A673 (cell line): ENCODE data around the gene NFATC2. TPM values are rescaled to one million over a fixed set of nuclear protein-coding genes. Genes with fewer than 3 reads are reported as not detected.

Source experiments
- BruUV-seq: library from RNA; stranded (reverse); fragments of 400-500 nt; replicated peaks from 2 replicates; lab custom pipeline; 2021; lab: Mats Ljungman, UMichigan
- CTCF ChIA-PET: fragments of 300-600 bp; sonication (Branson Sonifier 250); formaldehyde crosslinking; loops from one replicate; lab custom pipeline; 2022; ENCODE audit warnings: antibody characterized with exemption; lab: Charles Lee
- POLR2A ChIA-PET: fragments of 300-600 bp; sonication (Branson Sonifier 250); formaldehyde crosslinking; loops from one replicate; lab custom pipeline; 2022; ENCODE audit warnings: antibody characterized with exemption; ENCODE audit not compliant: low non-redundant PET; lab: Charles Lee
- DNase-seq: peaks from one replicate; pipeline ENCODE4 v3.0.0-alpha.2; 2015; ENCODE audit warnings: low spot score
- H3K27ac ChIP-seq: fragments of 200-600 bp; sonication (generic); 2 replicates; pipeline ENCODE4 v1.5.1; 2016; ENCODE audit warnings: mixed run types, low read depth, mild to moderate bottlenecking, mixed read lengths, antibody characterized with exemption, low read length; ENCODE audit not compliant: poor library complexity, severe bottlenecking
- H3K27me3 ChIP-seq: fragments of 200-600 bp; sonication (generic); replicated peaks from 2 replicates; pipeline ENCODE4 v1.6.1; 2017; ENCODE audit warnings: mixed run types, low read depth, mild to moderate bottlenecking, mixed read lengths, antibody characterized with exemption, low read length; ENCODE audit not compliant: insufficient read depth, poor library complexity
- H3K36me3 ChIP-seq: fragments of 200-600 bp; sonication (generic); 2 replicates; pipeline ENCODE4 v1.6.1; 2016; ENCODE audit warnings: mixed run types, mild to moderate bottlenecking, mixed read lengths, antibody characterized with exemption, low read length; ENCODE audit not compliant: insufficient read depth, poor library complexity, severe bottlenecking
- H3K4me1 ChIP-seq: fragments of 200-600 bp; sonication (generic); 2 replicates; pipeline ENCODE4 v1.6.1; 2017; ENCODE audit warnings: mixed run types, mild to moderate bottlenecking, mixed read lengths, antibody characterized with exemption, low read length; ENCODE audit not compliant: insufficient read depth, poor library complexity, severe bottlenecking
- H3K4me3 ChIP-seq: fragments of 200-600 bp; sonication (generic); 2 replicates; pipeline ENCODE4 v1.5.1; 2016; ENCODE audit warnings: low read depth, mixed run types, mild to moderate bottlenecking, mixed read lengths, low read length; ENCODE audit not compliant: poor library complexity, severe bottlenecking
- H3K9me3 ChIP-seq: fragments of 200-600 bp; sonication (generic); 2 replicates; pipeline ENCODE4 v1.6.1; 2016; ENCODE audit warnings: mixed run types, low read depth, mild to moderate bottlenecking, mixed read lengths, antibody characterized with exemption, low read length; ENCODE audit not compliant: poor library complexity, severe bottlenecking
- CTCF ChIP-seq: fragments of 300-800, 200-600 bp; sonication (generic); conservative IDR thresholded peaks from 2 replicates; pipeline ENCODE4 v1.5.1; 2017; ENCODE audit warnings: low read depth, mild to moderate bottlenecking, antibody characterized with exemption, low read length, moderate library complexity, mixed read lengths
- EZH2 ChIP-seq: fragments of 200-600 bp; sonication (generic); IDR thresholded peaks from 2 replicates; pipeline ENCODE4 v1.6.1; 2017; ENCODE audit warnings: borderline replicate concordance, low read depth, mild to moderate bottlenecking, mixed read lengths, antibody characterized with exemption, low read length; ENCODE audit not compliant: poor library complexity, severe bottlenecking
- intact Hi-C: fragments of 100-400 bp; cut with micrococcal nuclease; formaldehyde crosslinking; loops from one replicate; pipeline ENCODE4 v1.10.0; 2022; ENCODE audit not compliant: unreplicated experiment
- total RNA-seq: library from RNA; stranded (reverse); gene quantifications from 2 replicates; pipeline ENCODE4 v1.2.3, GENCODE V29; 2021

NFATC2 gene
- total RNA-seq, 1 experiment from 2014 or later = 0.64 TPM

GRCh38 chr20:51488331-51488730, 54.2 kb downstream of the NFATC2 start:
- intact Hi-C loops = no loop called here
- no TSS peak for BruUV-seq
- DNase-seq = no peak
- CTCF ChIA-PET = no interaction called here
- Histone ChIP-seq H3K4me3 (no peak overlapping the region), H3K4me1 (peaks cover 47% of the 10 kb centered on the region), H3K27ac (no peak overlapping the region), H3K9me3 (no peaks in the 10 kb centered on the region), H3K27me3 (no peaks in the 10 kb centered on the region), H3K36me3 (no peaks in the 10 kb centered on the region)
- TF ChIP-seq EZH2 = no peak
- TF ChIP-seq CTCF = no peak
- POLR2A ChIA-PET = no interaction called here

GRCh38 chr20:51487565-51488268, 54.8 kb downstream of the NFATC2 start:
- peak; percentile 65 for DNase-seq
- TF ChIP-seq CTCF = no peak
- TF ChIP-seq EZH2 = no peak
- POLR2A ChIA-PET = no interaction called here

GRCh38 chr20:51487076-51487475, 55.4 kb downstream of the NFATC2 start:
- intact Hi-C loops = no loop called here
- BruUV-seq = no TSS peak
- DNase-seq = no peak
- POLR2A ChIA-PET = no interaction called here
- Histone ChIP-seq H3K4me3 (no peak overlapping the region), H3K9me3 (no peaks in the 10 kb centered on the region), H3K27me3 (no peaks in the 10 kb centered on the region), H3K36me3 (no peaks in the 10 kb centered on the region), H3K27ac (no peak overlapping the region), H3K4me1 (peaks cover 35% of the 10 kb centered on the region)
- TF ChIP-seq EZH2 = no peak
- TF ChIP-seq CTCF = no peak
- CTCF ChIA-PET = no interaction called here

More at GRCh38 chr20:51487565-51488268, 54.8 kb downstream of the NFATC2 start:
- no peaks in the 10 kb centered on the region for H3K9me3 ChIP-seq
- CTCF ChIA-PET = no interaction called here
- no TSS peak for BruUV-seq
- peaks cover 41% of the 10 kb centered on the region for H3K4me1 ChIP-seq
- no peak overlapping the region for H3K27ac ChIP-seq
- H3K36me3 ChIP-seq = no peaks in the 10 kb centered on the region
- intact Hi-C loops = no loop called here
- no peaks in the 10 kb centered on the region for H3K27me3 ChIP-seq
- H3K4me3 ChIP-seq = no peak overlapping the region
